Prostate gland (tissue), 2 donors: ENCODE measurements around the gene MYH9.

Experiments used
- CTCF ChIP-seq, 4 experiments: fragments of 200-600 bp in 2 of 4; fragments of 450-650 bp in 2 of 4; sonication (generic) in 2 of 4; IDR thresholded peaks; 1 replicate in 3 of 4; 2 replicates in 1 of 4; pipeline ENCODE4 v1.5.1; 2016 to 2019; ENCODE audit warnings: antibody characterized with exemption in 4 of 4, mild to moderate bottlenecking in 2 of 4, moderate library complexity in 2 of 4
- POLR2A ChIP-seq: fragments of 450-650 bp; IDR thresholded peaks from one replicate; pipeline ENCODE4 v1.6.1; 2016; ENCODE audit warnings: antibody characterized with exemption, mild to moderate bottlenecking

DNA sequence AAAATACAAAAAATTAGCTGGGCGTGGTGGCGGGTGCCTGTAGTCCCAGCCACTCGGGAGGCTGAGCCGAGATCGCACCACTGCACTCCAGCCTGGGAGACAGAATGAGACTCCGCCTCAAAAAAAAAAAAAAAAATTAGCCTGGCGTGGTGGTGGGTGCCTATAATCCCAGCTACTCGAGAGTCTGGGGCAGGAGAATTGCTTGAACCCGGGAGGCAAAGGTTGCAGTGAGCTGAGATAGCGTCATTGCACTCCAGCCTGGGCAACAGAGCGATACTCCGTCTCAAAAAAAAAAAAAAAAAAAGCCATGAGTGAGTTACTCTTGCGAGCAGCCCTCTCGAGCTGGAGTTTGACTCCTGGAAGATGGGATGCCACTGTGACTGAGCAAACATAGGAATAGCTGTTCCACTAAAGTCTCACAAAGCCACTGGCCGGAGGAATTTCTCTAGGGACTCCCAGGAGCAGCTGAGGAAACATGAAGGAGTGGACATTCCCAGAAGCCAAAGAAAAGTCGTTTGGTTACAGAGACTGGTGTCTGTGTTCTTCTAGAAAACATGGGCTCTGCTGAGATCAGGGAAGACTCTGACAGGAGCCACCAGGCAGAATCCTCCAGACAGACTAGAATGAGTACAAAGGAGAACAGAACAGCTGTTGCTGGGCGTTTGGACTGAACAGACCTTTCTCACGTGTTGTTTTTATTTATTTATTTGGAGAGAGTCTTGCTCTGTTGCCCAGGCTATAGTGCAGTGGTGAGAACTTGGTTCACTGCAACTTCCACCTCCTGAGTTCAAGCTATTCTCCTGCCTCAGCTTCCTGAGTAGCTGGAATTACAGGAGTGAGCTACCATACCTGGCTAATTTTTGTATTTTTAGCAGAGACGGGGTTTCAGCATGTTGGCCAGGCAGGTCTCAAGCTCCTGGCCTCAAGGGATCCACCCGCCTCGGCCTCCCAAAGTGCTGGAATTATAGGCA lies 32.4 kb upstream of the MYH9 start:
- TF ChIP-seq POLR2A (no peak), CTCF (IDR thresholded peaks at IDR 0.05) (no peak)
